Kidney glomerular epithelial cell (primary cell): Measurements from ENCODE around the gene TRIP12.
A peak's percentile ranks its signal among the peaks of the same experiment; 100 is the strongest.
"Not testable (repeated sequence)": the region's sequence is repeated elsewhere in the genome, so short reads cannot be mapped to it uniquely, and the experiment has no call there.

Source experiments
- DNase-seq: peaks from one replicate; lab custom pipeline; 2025; lab: John Stamatoyannopoulos, UW

The TRIP12 gene

GRCh38 chr2:229768235-229768634 lies 153.6 kb downstream of the TRIP12 start:
- no peak for DNase-seq

GRCh38 chr2:229765721-229766120 lies 156.1 kb downstream of the TRIP12 start:
- DNase-seq = no peak

- no peak for DNase-seq
Measured at GRCh38 chr2:229761663-229762062, 160.1 kb downstream of the TRIP12 start.

- not testable (repeated sequence) for DNase-seq
Measured at GRCh38 chr2:229757462-229757861, 164.3 kb downstream of the TRIP12 start.

GRCh38 chr2:229752970-229753729 lies 168.7 kb downstream of the TRIP12 start:
- no peak for DNase-seq

- no peak for DNase-seq
Measured at GRCh38 chr2:229749779-229750178, 172.0 kb downstream of the TRIP12 start.

- DNase-seq = no peak
Measured at GRCh38 chr2:229748950-229749349, 172.9 kb downstream of the TRIP12 start.

GRCh38 chr2:229742691-229743090 lies 179.1 kb downstream of the TRIP12 start:
- not testable (repeated sequence) for DNase-seq

- DNase-seq = no peak
Measured at GRCh38 chr2:229740279-229740678, 181.5 kb downstream of the TRIP12 start.

GRCh38 chr2:229738024-229738625 lies 183.7 kb downstream of the TRIP12 start:
- no peak for DNase-seq

- no peak for DNase-seq
Measured at GRCh38 chr2:229734410-229734809, 187.4 kb downstream of the TRIP12 start.

- DNase-seq = no peak
Measured at GRCh38 chr2:229733611-229734245, 188.1 kb downstream of the TRIP12 start.

GRCh38 chr2:229732897-229733296 lies 188.9 kb downstream of the TRIP12 start:
- no peak for DNase-seq

- no peak for DNase-seq
Measured at GRCh38 chr2:229731916-229732315, 189.9 kb downstream of the TRIP12 start.

GRCh38 chr2:229731363-229731762 lies 190.4 kb downstream of the TRIP12 start:
- DNase-seq = no peak

GRCh38 chr2:229728370-229728769 lies 193.4 kb downstream of the TRIP12 start:
- no peak for DNase-seq

GRCh38 chr2:229726643-229727042 lies 195.2 kb downstream of the TRIP12 start:
- no peak for DNase-seq

- peak; percentile 35 for DNase-seq
Measured at GRCh38 chr2:229725716-229726574, 195.9 kb downstream of the TRIP12 start.

- not testable (repeated sequence) for DNase-seq
Measured at GRCh38 chr2:229723192-229723591, 198.6 kb downstream of the TRIP12 start.

GRCh38 chr2:229719926-229720647 lies 201.7 kb downstream of the TRIP12 start:
- no peak for DNase-seq

GRCh38 chr2:229718057-229718456 lies 203.8 kb downstream of the TRIP12 start:
- no peak for DNase-seq
